Measurements from ENCODE around the gene INO80D.

INO80D gene

DNA sequence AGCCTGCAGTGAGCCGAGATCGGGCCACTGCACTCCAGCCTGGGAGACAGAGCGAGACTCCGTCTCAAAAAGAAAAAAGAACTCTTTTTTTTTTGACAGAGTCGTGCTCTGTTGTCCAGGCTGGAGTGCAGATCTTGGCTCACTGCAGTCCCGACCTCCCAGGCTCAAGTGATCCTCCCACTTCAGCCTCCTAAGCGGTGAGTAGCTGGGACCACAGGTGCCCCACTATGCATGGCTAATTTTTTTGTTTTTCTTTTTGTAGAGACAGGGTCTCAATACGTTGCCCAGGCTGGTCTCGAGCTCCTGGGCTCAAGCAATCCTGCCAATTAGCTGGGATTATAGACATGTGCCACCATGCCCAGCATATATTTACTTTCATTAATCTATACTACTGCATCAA is 12.5 kb upstream of the INO80D start:
- H4K91ac ChIP-seq (ENCODE audit: low read length) = no peak overlapping the region
- H3K36me3 ChIP-seq (ENCODE audit: control insufficient read depth in 1 of 2, insufficient read depth in 2 of 2, low read depth in 1 of 2, low read length in 2 of 2) = no peaks in the 10 kb centered on the region
- no peaks in the 10 kb centered on the region for H3K4me1 ChIP-seq (ENCODE audit: control insufficient read depth, insufficient read depth, low read depth, low read length)
- H3K9ac ChIP-seq (ENCODE audit: low read length) = no peak overlapping the region
- H4K8ac ChIP-seq (ENCODE audit: low read length) = no peak overlapping the region
- H3K79me1 ChIP-seq (replicated peaks; ENCODE audit: low read length, poor library complexity, severe bottlenecking) = no peaks in the 10 kb centered on the region
- WGBS = 96% methylated on average over 9 of the region's 9 CpGs
- no peak overlapping the region for H2AFZ ChIP-seq (ENCODE audit: low read depth, low read length)
- no peak overlapping the region for H2BK12ac ChIP-seq (ENCODE audit: low read length in 2 of 2)
- H3K9me3 ChIP-seq (ENCODE audit: control insufficient read depth, low read length) = no peaks in the 10 kb centered on the region
- H2BK120ac ChIP-seq (ENCODE audit: low read depth, low read length) = no peak overlapping the region
- H3K23ac ChIP-seq (ENCODE audit: low read length in 2 of 2) = no peak overlapping the region
- no peak overlapping the region for H3K4me3 ChIP-seq (ENCODE audit: insufficient read depth in 1 of 2, low read depth in 1 of 2, low read length in 2 of 2)
- no peak overlapping the region for H2BK5ac ChIP-seq (ENCODE audit: low read depth, low read length, poor library complexity, severe bottlenecking)
- H3K27ac ChIP-seq (ENCODE audit: low read length, poor library complexity, severe bottlenecking) = no peak overlapping the region
- no peak overlapping the region for H3K4me2 ChIP-seq (ENCODE audit: low read length, poor library complexity, severe bottlenecking)
- no peak overlapping the region for H2AK5ac ChIP-seq (ENCODE audit: low read length, severe bottlenecking)
- no peak overlapping the region for H3K14ac ChIP-seq (ENCODE audit: low read length in 2 of 2)
- H3K18ac ChIP-seq (ENCODE audit: low read depth in 1 of 2, low read length in 2 of 2) = no peak overlapping the region
- H3K27me3 ChIP-seq (ENCODE audit: control insufficient read depth in 1 of 2, insufficient read depth in 1 of 2, low read length in 2 of 2) = no peaks in the 10 kb centered on the region
- no peak for DNase-seq
- no peak overlapping the region for H2BK15ac ChIP-seq (ENCODE audit: low read depth, poor library complexity, severe bottlenecking)
- H3K4ac ChIP-seq (ENCODE audit: low read depth in 1 of 2, low read length in 2 of 2) = no peak overlapping the region

DNA sequence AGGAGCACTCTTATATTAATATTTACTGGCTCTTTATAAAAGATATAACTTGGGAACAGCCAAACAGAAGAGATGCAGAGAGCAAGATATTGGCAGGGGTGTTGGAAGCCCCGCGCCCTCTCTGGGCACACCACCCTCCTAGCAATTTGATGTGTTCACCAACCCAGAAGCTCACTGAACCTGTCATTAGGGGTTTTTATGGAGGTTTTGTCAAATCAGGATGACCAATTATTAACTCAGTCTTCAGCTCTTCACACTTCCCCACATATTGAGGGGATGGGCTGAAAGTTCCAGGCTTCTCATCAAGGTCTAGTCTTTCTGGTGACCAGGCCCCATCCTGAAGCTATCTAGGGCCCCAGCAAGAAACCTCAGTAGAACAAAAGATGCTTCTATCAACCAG is 10.9 kb upstream of the INO80D start:
- no peak overlapping the region for H2BK120ac ChIP-seq (ENCODE audit: low read depth, low read length)
- no peaks in the 10 kb centered on the region for H3K79me1 ChIP-seq (replicated peaks; ENCODE audit: low read length, poor library complexity, severe bottlenecking)
- no peak overlapping the region for H2BK12ac ChIP-seq (ENCODE audit: low read length in 2 of 2)
- no peaks in the 10 kb centered on the region for H3K27me3 ChIP-seq (ENCODE audit: control insufficient read depth in 1 of 2, insufficient read depth in 1 of 2, low read length in 2 of 2)
- H4K91ac ChIP-seq (ENCODE audit: low read length) = no peak overlapping the region
- DNase-seq = no peak
- H2BK15ac ChIP-seq (ENCODE audit: low read depth, poor library complexity, severe bottlenecking) = no peak overlapping the region
- H3K4me3 ChIP-seq (ENCODE audit: insufficient read depth in 1 of 2, low read depth in 1 of 2, low read length in 2 of 2) = no peak overlapping the region
- no peak overlapping the region for H2AK5ac ChIP-seq (ENCODE audit: low read length, severe bottlenecking)
- WGBS = 75% methylated on average over 2 of the region's 2 CpGs
- H3K14ac ChIP-seq (ENCODE audit: low read length in 2 of 2) = no peak overlapping the region
- no peak overlapping the region for H3K27ac ChIP-seq (ENCODE audit: low read length, poor library complexity, severe bottlenecking)
- H3K23ac ChIP-seq (ENCODE audit: low read length in 2 of 2) = no peak overlapping the region
- H2AFZ ChIP-seq (ENCODE audit: low read depth, low read length) = no peak overlapping the region
- no peak overlapping the region for H3K4me2 ChIP-seq (ENCODE audit: low read length, poor library complexity, severe bottlenecking)
- H3K9me3 ChIP-seq (ENCODE audit: control insufficient read depth, low read length) = no peaks in the 10 kb centered on the region
- H3K36me3 ChIP-seq (ENCODE audit: control insufficient read depth in 1 of 2, insufficient read depth in 2 of 2, low read depth in 1 of 2, low read length in 2 of 2) = peaks cover 0 to 3% of the 10 kb centered on the region in 2 experiments
- peaks cover under 1% of the 10 kb centered on the region for H3K4me1 ChIP-seq (ENCODE audit: control insufficient read depth, insufficient read depth, low read depth, low read length)
- H2BK5ac ChIP-seq (ENCODE audit: low read depth, low read length, poor library complexity, severe bottlenecking) = no peak overlapping the region
- no peak overlapping the region for H3K4ac ChIP-seq (ENCODE audit: low read depth in 1 of 2, low read length in 2 of 2)
- no peak overlapping the region for H4K8ac ChIP-seq (ENCODE audit: low read length)
- H3K9ac ChIP-seq (ENCODE audit: low read length) = no peak overlapping the region
- H3K18ac ChIP-seq (ENCODE audit: low read depth in 1 of 2, low read length in 2 of 2) = no peak overlapping the region

DNA sequence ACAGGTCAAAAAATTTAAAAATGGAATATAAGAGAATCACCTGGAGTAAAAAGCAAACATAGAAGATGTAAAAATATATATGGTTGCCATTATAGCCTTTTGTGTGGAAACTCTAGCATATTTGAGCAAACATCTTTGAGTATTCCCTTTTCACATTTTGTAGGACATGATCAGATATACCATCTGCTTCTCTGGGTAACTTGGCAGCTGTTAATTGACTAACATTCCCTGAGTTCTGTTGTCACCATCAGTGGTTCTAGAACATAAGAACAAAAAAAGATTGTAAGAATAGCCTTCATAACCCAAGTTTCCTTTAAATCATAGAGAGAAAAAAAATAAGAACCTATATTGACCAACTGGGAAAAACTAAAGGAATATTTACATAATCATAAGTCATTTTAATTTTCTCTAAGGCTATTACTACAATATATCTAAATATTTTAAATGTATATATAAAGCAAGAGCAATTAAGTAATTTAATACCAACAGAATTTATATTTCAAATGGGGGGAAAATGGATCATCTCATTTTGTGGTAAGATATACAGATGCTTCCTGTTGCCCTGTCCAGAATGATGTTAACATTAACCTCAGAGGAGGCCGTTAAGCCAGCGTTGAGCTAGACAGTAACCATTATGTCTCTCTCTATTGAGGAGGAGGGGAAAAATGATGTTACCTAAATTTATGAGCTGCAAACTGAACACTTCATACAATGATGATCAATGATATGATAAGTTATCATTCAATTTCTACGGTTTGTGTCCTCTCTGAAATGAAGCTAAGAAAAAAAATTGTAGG is 9.8 kb upstream of the INO80D start:
- Histone ChIP-seq H3K9ac (ENCODE audit: low read length) (no peak overlapping the region), H3K18ac (ENCODE audit: low read depth in 1 of 2, low read length in 2 of 2) (no peak overlapping the region), H3K36me3 (ENCODE audit: control insufficient read depth in 1 of 2, insufficient read depth in 2 of 2, low read depth in 1 of 2, low read length in 2 of 2) (peaks cover 0 to 3% of the 10 kb centered on the region in 2 experiments), H3K27ac (ENCODE audit: low read length, poor library complexity, severe bottlenecking) (no peak overlapping the region), H3K9me3 (ENCODE audit: control insufficient read depth, low read length) (no peaks in the 10 kb centered on the region), H3K79me1 (replicated peaks; ENCODE audit: low read length, poor library complexity, severe bottlenecking) (no peaks in the 10 kb centered on the region), H2BK120ac (ENCODE audit: low read depth, low read length) (no peak overlapping the region), H2AFZ (ENCODE audit: low read depth, low read length) (no peak overlapping the region), H2AK5ac (ENCODE audit: low read length, severe bottlenecking) (no peak overlapping the region), H4K91ac (ENCODE audit: low read length) (no peak overlapping the region), H2BK12ac (ENCODE audit: low read length in 2 of 2) (no peak overlapping the region), H3K4me3 (ENCODE audit: insufficient read depth in 1 of 2, low read depth in 1 of 2, low read length in 2 of 2) (no peak overlapping the region), H2BK5ac (ENCODE audit: low read depth, low read length, poor library complexity, severe bottlenecking) (no peak overlapping the region), H3K4me2 (ENCODE audit: low read length, poor library complexity, severe bottlenecking) (no peak overlapping the region), H3K4me1 (ENCODE audit: control insufficient read depth, insufficient read depth, low read depth, low read length) (peaks cover 2% of the 10 kb centered on the region), H3K23ac (ENCODE audit: low read length in 2 of 2) (no peak overlapping the region), H2BK15ac (ENCODE audit: low read depth, poor library complexity, severe bottlenecking) (no peak overlapping the region), H3K14ac (ENCODE audit: low read length in 2 of 2) (no peak overlapping the region), H4K8ac (ENCODE audit: low read length) (no peak overlapping the region), H3K27me3 (ENCODE audit: control insufficient read depth in 1 of 2, insufficient read depth in 1 of 2, low read length in 2 of 2) (no peaks in the 10 kb centered on the region), H3K4ac (ENCODE audit: low read depth in 1 of 2, low read length in 2 of 2) (no peak overlapping the region)
- 67% methylated on average over 3 of the region's 3 CpGs for WGBS
- no peak for DNase-seq

DNA sequence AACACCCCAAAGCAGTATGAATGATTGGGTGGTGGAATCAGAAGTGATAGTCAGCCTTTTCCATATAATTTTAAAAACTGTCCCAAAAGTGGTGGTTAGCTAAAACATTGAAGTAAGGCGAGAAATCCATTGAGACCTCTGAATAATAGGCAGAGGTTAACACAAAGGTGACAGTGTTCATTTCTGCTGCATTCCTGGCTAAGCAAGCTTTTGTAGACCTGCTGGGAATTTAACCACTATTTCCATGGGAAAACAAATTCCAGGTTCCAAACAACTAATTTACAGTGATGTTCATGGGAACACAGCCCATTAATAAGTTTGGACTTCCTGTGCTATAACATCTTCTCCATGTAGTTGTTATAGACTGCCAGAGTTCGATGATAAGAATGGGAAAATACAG is 6.3 kb upstream of the INO80D start:
- no peak overlapping the region for H3K4me2 ChIP-seq (ENCODE audit: low read length, poor library complexity, severe bottlenecking)
- H3K9ac ChIP-seq (ENCODE audit: low read length) = no peak overlapping the region
- H3K4ac ChIP-seq (ENCODE audit: low read depth in 1 of 2, low read length in 2 of 2) = no peak overlapping the region
- H3K79me1 ChIP-seq (replicated peaks; ENCODE audit: low read length, poor library complexity, severe bottlenecking) = peaks cover 4% of the 10 kb centered on the region
- no peak overlapping the region for H2BK5ac ChIP-seq (ENCODE audit: low read depth, low read length, poor library complexity, severe bottlenecking)
- no peak overlapping the region for H2AK5ac ChIP-seq (ENCODE audit: low read length, severe bottlenecking)
- no peak overlapping the region for H3K4me3 ChIP-seq (ENCODE audit: insufficient read depth in 1 of 2, low read depth in 1 of 2, low read length in 2 of 2)
- peaks cover 2% of the 10 kb centered on the region for H3K4me1 ChIP-seq (ENCODE audit: control insufficient read depth, insufficient read depth, low read depth, low read length)
- no peak overlapping the region for H2BK120ac ChIP-seq (ENCODE audit: low read depth, low read length)
- no CpG with 5 or more reads among the region's 2 CpGs for WGBS
- no peak overlapping the region for H2BK12ac ChIP-seq (ENCODE audit: low read length in 2 of 2)
- no peak overlapping the region for H2AFZ ChIP-seq (ENCODE audit: low read depth, low read length)
- H3K27ac ChIP-seq (ENCODE audit: low read length, poor library complexity, severe bottlenecking) = no peak overlapping the region
- H3K14ac ChIP-seq (ENCODE audit: low read length in 2 of 2) = no peak overlapping the region
- no peak overlapping the region for H3K18ac ChIP-seq (ENCODE audit: low read depth in 1 of 2, low read length in 2 of 2)
- H3K9me3 ChIP-seq (ENCODE audit: control insufficient read depth, low read length) = no peaks in the 10 kb centered on the region
- H3K27me3 ChIP-seq (ENCODE audit: control insufficient read depth in 1 of 2, insufficient read depth in 1 of 2, low read length in 2 of 2) = no peaks in the 10 kb centered on the region
- H3K36me3 ChIP-seq (ENCODE audit: control insufficient read depth in 1 of 2, insufficient read depth in 2 of 2, low read depth in 1 of 2, low read length in 2 of 2) = peaks cover 3 to 5% of the 10 kb centered on the region in 2 experiments
- no peak overlapping the region for H3K23ac ChIP-seq (ENCODE audit: low read length in 2 of 2)
- H4K8ac ChIP-seq (ENCODE audit: low read length) = no peak overlapping the region
- H2BK15ac ChIP-seq (ENCODE audit: low read depth, poor library complexity, severe bottlenecking) = no peak overlapping the region
- no peak for DNase-seq
- H4K91ac ChIP-seq (ENCODE audit: low read length) = no peak overlapping the region

Data from mesenchymal stem cell (in vitro differentiated cells and primary cell).